H9 (cell line): Measurements from ENCODE around the gene TAS2R10. TPM values are rescaled to one million over a fixed set of nuclear protein-coding genes. Genes with fewer than 3 reads are reported as not detected.

Experiments
- DNase-seq: peaks from one replicate; pipeline ENCODE4 v3.0.0-alpha.2; 2017
- H2AFZ ChIP-seq: one replicate; pipeline ENCODE4 v1.6.1; 2013; ENCODE audit warnings: mild to moderate bottlenecking, low read length, control low read depth, moderate library complexity
- H2AK5ac ChIP-seq: 2 replicates; pipeline ENCODE4 v1.6.1; 2013; ENCODE audit warnings: low read length, control low read depth, mixed read lengths; ENCODE audit not compliant: insufficient read length
- H2BK120ac ChIP-seq: one replicate; pipeline ENCODE4 v1.6.1; 2013; ENCODE audit warnings: low read depth, mild to moderate bottlenecking, low read length, control low read depth, inconsistent platforms; ENCODE audit not compliant: poor library complexity, severe bottlenecking
- H2BK12ac ChIP-seq: 2 replicates; pipeline ENCODE4 v1.6.1; 2013; ENCODE audit warnings: low read length, control low read depth, mixed read lengths, low read depth; ENCODE audit not compliant: insufficient read length
- H2BK15ac ChIP-seq: 2 replicates; pipeline ENCODE4 v1.6.1; 2013; ENCODE audit warnings: low read depth, low read length, control low read depth
- H2BK20ac ChIP-seq: one replicate; pipeline ENCODE4 v1.6.1; 2013; ENCODE audit warnings: low read depth, mild to moderate bottlenecking, low read length, control low read depth, inconsistent platforms; ENCODE audit not compliant: poor library complexity, severe bottlenecking
- H2BK5ac ChIP-seq: 2 replicates; pipeline ENCODE4 v1.6.1; 2013; ENCODE audit warnings: low read length, control low read depth, mixed read lengths; ENCODE audit not compliant: insufficient read length
- H3K14ac ChIP-seq: 2 replicates; pipeline ENCODE4 v1.6.1; 2013; ENCODE audit warnings: low read length, control low read depth; ENCODE audit not compliant: insufficient read depth
- H3K18ac ChIP-seq: 2 replicates; pipeline ENCODE4 v1.6.1; 2013; ENCODE audit warnings: low read depth, mild to moderate bottlenecking, mixed read lengths, low read length, control low read depth; ENCODE audit not compliant: insufficient read length
- H3K23ac ChIP-seq: 2 replicates; pipeline ENCODE4 v1.6.1; 2013; ENCODE audit warnings: low read length, control low read depth, mixed read lengths, low read depth; ENCODE audit not compliant: insufficient read length
- H3K23me2 ChIP-seq: 2 replicates; pipeline ENCODE4 v1.6.1; 2013; ENCODE audit warnings: low read depth, mild to moderate bottlenecking, mixed read lengths, low read length, control low read depth; ENCODE audit not compliant: insufficient read length, poor library complexity, severe bottlenecking
- H3K27ac ChIP-seq: 2 replicates; pipeline ENCODE4 v1.5.1; 2013; ENCODE audit warnings: low read length, control low read depth, mixed read lengths, low read depth; ENCODE audit not compliant: insufficient read length
- H3K27me3 ChIP-seq: 2 replicates; pipeline ENCODE4 v1.6.1; 2013; ENCODE audit warnings: low read length, control low read depth, inconsistent platforms; ENCODE audit not compliant: insufficient read depth
- H3K4ac ChIP-seq: 2 replicates; pipeline ENCODE4 v1.6.1; 2013; ENCODE audit warnings: low read depth, mild to moderate bottlenecking, control low read depth, inconsistent platforms, low read length, moderate library complexity
- H3K4me1 ChIP-seq: 2 replicates; pipeline ENCODE4 v1.6.1; 2013; ENCODE audit warnings: low read length, control low read depth, inconsistent platforms; ENCODE audit not compliant: insufficient read depth
- H3K4me2 ChIP-seq: 2 replicates; pipeline ENCODE4 v1.6.1; 2013; ENCODE audit warnings: low read length, control low read depth, mixed read lengths; ENCODE audit not compliant: insufficient read length, insufficient read depth
- H3K56ac ChIP-seq: 2 replicates; pipeline ENCODE4 v1.6.1; 2013; ENCODE audit warnings: low read depth, mild to moderate bottlenecking, mixed read lengths, low read length, control low read depth; ENCODE audit not compliant: insufficient read length
- H3K79me1 ChIP-seq: 2 replicates; pipeline ENCODE4 v1.6.1; 2013; ENCODE audit warnings: low read depth, mild to moderate bottlenecking, moderate library complexity, low read length, control low read depth, inconsistent platforms; ENCODE audit not compliant: insufficient read depth, poor library complexity, severe bottlenecking
- H3K79me2 ChIP-seq: 2 replicates; pipeline ENCODE4 v1.6.1; 2013; ENCODE audit warnings: low read length, control low read depth, inconsistent platforms; ENCODE audit not compliant: insufficient read depth
- H3K9ac ChIP-seq: 2 replicates; pipeline ENCODE4 v1.6.1; 2013; ENCODE audit warnings: low read length, control low read depth, mixed read lengths; ENCODE audit not compliant: insufficient read length; ENCODE audit errors: extremely low read depth
- H3K9me3 ChIP-seq: one replicate; pipeline ENCODE4 v1.6.1; 2013; ENCODE audit warnings: low read depth, low read length, inconsistent platforms; ENCODE audit not compliant: control insufficient read depth
- H3T11ph ChIP-seq: one replicate; pipeline ENCODE4 v1.6.1; 2013; ENCODE audit warnings: mild to moderate bottlenecking, low read length, control low read depth, inconsistent platforms
- H4K20me1 ChIP-seq: one replicate; pipeline ENCODE4 v1.6.1; 2013; ENCODE audit not compliant: control insufficient read depth, insufficient read length, insufficient read depth
- H4K5ac ChIP-seq: 2 replicates; pipeline ENCODE4 v1.6.1; 2013; ENCODE audit warnings: low read depth, mild to moderate bottlenecking, mixed read lengths, low read length, control low read depth; ENCODE audit not compliant: insufficient read length
- H4K8ac ChIP-seq: replicated peaks from 2 replicates; pipeline ENCODE4 v1.6.1; 2013; ENCODE audit warnings: low read length, control low read depth, mixed read lengths, low read depth; ENCODE audit not compliant: insufficient read length
- H4K91ac ChIP-seq: 2 replicates; pipeline ENCODE4 v1.6.1; 2013; ENCODE audit warnings: low read depth, mild to moderate bottlenecking, moderate library complexity, mixed read lengths, low read length, control low read depth; ENCODE audit not compliant: insufficient read length
- H3K27ac Mint-ChIP-seq, 3 experiments: 2 replicates in 2 of 3; 3 replicates in 1 of 3; pipeline ENCODE4 v1.8.0; 2020 to 2021; ENCODE audit warnings: mixed read lengths in 3 of 3, mild to moderate bottlenecking in 1 of 3, moderate library complexity in 1 of 3
- H3K27me3 Mint-ChIP-seq: 2 replicates; pipeline ENCODE4 v1.8.0; 2021; ENCODE audit warnings: low read depth, mild to moderate bottlenecking, moderate library complexity, mixed read lengths
- H3K36me3 Mint-ChIP-seq, 3 experiments: 2 replicates in 2 of 3; 3 replicates in 1 of 3; pipeline ENCODE4 v1.8.0; 2020 to 2021; ENCODE audit warnings: low read depth in 3 of 3, mixed read lengths in 3 of 3; ENCODE audit not compliant: insufficient read depth in 1 of 3
- H3K4me1 Mint-ChIP-seq, 2 experiments: 2 replicates each; pipeline ENCODE4 v1.8.0; 2020; ENCODE audit warnings: mixed read lengths in 2 of 2
- H3K4me3 Mint-ChIP-seq, 2 experiments: 2 replicates in 1 of 2; 3 replicates in 1 of 2; pipeline ENCODE4 v1.8.0; 2020 to 2021; ENCODE audit warnings: mild to moderate bottlenecking in 2 of 2, mixed read lengths in 2 of 2, moderate library complexity in 1 of 2
- H3K9me3 Mint-ChIP-seq, 2 experiments: 2 replicates in 1 of 2; 3 replicates in 1 of 2; pipeline ENCODE4 v1.8.0; 2020; ENCODE audit warnings: mild to moderate bottlenecking in 2 of 2, mixed read lengths in 2 of 2, moderate library complexity in 1 of 2
- CTCF ChIP-seq: fragments of 200-600 bp; sonication (generic); conservative IDR thresholded peaks from 3 replicates; pipeline ENCODE4 v1.8.0; 2021; ENCODE audit warnings: antibody characterized with exemption, mild to moderate bottlenecking
- WGBS: extraction: QIAGEN DNeasy Blood & Tissue Kit; methylation state at CpG from one replicate; pipeline ENCODE4 v1.1.7; 2013; ENCODE audit warnings: missing lambda C conversion rate, low lambda C conversion rate, mixed read lengths; ENCODE audit not compliant: insufficient read length; ENCODE audit errors: extremely low coverage; 5-methylcytosine and 5-hydroxymethylcytosine counted together
- total RNA-seq: library from RNA; stranded (reverse); gene quantifications from 2 replicates; pipeline ENCODE4 v1.2.1, GENCODE V29; 2021

The TAS2R10 gene
- total RNA-seq, 1 experiment from 2014 or later = 0.22 TPM

DNA sequence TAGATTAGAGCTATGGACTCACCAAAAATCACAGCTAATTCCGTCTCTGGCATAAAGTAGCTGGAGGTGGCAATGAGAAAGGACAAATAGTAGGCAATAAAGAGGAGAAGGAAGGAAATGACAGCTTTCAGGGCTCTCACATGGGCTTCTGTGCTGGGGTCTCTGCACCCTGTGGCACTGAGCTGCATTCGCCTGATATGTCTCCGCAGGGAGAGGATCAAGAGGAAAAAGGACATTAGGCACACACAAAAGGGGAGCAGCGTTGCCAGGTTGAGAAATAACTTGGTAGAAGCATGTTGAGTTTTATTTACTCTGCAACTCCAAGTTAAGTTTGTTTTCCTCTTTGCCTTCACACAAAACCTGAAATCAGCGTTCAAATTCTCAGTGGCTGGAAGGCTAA lies 24.4 kb downstream of the TAS2R10 start:
- H3K9ac ChIP-seq = no peak overlapping the region
- no peaks in the 10 kb centered on the region for H3K23me2 ChIP-seq
- Mint-ChIP-seq H3K27ac (peak overlapping the region; percentile 1 to 11 (median 10); a peak in 3 of 7 replicates), H3K4me3 (no peak overlapping the region; a peak in 1 of 5 replicates), H3K4me1 (peaks cover 13 to 19% of the 10 kb centered on the region in 2 experiments), H3K36me3 (no peaks in the 10 kb centered on the region), H3K27me3 (no peaks in the 10 kb centered on the region), H3K9me3 (no peaks in the 10 kb centered on the region)
- H3K23ac ChIP-seq = no peak overlapping the region
- no peak overlapping the region for H2BK120ac ChIP-seq
- H3K4ac ChIP-seq = no peak overlapping the region
- no CpG with 5 or more reads among the region's 5 CpGs for WGBS
- no peak overlapping the region for H2BK5ac ChIP-seq
- no peak overlapping the region for H3K4me2 ChIP-seq
- H3K79me1 ChIP-seq = no peaks in the 10 kb centered on the region
- H3K79me2 ChIP-seq = no peaks in the 10 kb centered on the region
- no peaks in the 10 kb centered on the region; the same call in 1 of the 2 replicates for H3K4me1 ChIP-seq
- H2BK20ac ChIP-seq = no peak overlapping the region
- no peak overlapping the region for H2AK5ac ChIP-seq
- H3K56ac ChIP-seq = no peak overlapping the region
- H2AFZ ChIP-seq = no peak overlapping the region
- DNase-seq = no peak
- H4K91ac ChIP-seq = no peak overlapping the region
- H3T11ph ChIP-seq = no peak overlapping the region
- no peak overlapping the region for H4K5ac ChIP-seq
- H3K18ac ChIP-seq = no peak overlapping the region
- H3K27ac ChIP-seq = no peak overlapping the region
- TF ChIP-seq CTCF = no peak
- no peaks in the 10 kb centered on the region for H3K9me3 ChIP-seq
- H2BK12ac ChIP-seq = no peak overlapping the region
- no peak overlapping the region for H4K8ac ChIP-seq
- no peaks in the 10 kb centered on the region for H4K20me1 ChIP-seq
- no peak overlapping the region for H3K14ac ChIP-seq
- no peaks in the 10 kb centered on the region for H3K27me3 ChIP-seq
- no peak overlapping the region for H2BK15ac ChIP-seq
